Karpas-422 (cell line): ENCODE measurements around the gene C12orf76. TPM values are rescaled to one million over a fixed set of nuclear protein-coding genes. Genes with fewer than 3 reads are reported as not detected.

ENCODE experiments used
- DNase-seq: peaks from one replicate; pipeline ENCODE4 v3.0.0-alpha.2; 2015
- H2AFZ ChIP-seq: fragments of 200-600 bp; sonication (generic); 2 replicates; pipeline ENCODE4 v1.6.1; 2014; ENCODE audit warnings: antibody characterized with exemption, low read length, mixed read lengths
- H3K27ac ChIP-seq: fragments of 200-600 bp; sonication (generic); 2 replicates; pipeline ENCODE4 v1.5.1; 2014; ENCODE audit warnings: mild to moderate bottlenecking, low read length, moderate library complexity
- H3K27me3 ChIP-seq: fragments of 200-600 bp; sonication (generic); 2 replicates; pipeline ENCODE4 v1.6.1; 2014; ENCODE audit warnings: low read length, mixed read lengths
- H3K36me3 ChIP-seq: fragments of 200-600 bp; sonication (generic); 2 replicates; pipeline ENCODE4 v1.6.1; 2014; ENCODE audit warnings: low read length, mixed read lengths; ENCODE audit not compliant: insufficient read depth
- H3K4me1 ChIP-seq: fragments of 200-600 bp; sonication (generic); 2 replicates; pipeline ENCODE4 v1.6.1; 2014; ENCODE audit warnings: mild to moderate bottlenecking, low read length, mixed read lengths
- H3K4me2 ChIP-seq: fragments of 200-600 bp; sonication (generic); 2 replicates; pipeline ENCODE4 v1.6.1; 2014; ENCODE audit warnings: low read length, low read depth, mild to moderate bottlenecking; ENCODE audit not compliant: poor library complexity, severe bottlenecking
- H3K4me3 ChIP-seq: fragments of 200-600 bp; sonication (generic); 2 replicates; pipeline ENCODE4 v1.5.1; 2014; ENCODE audit warnings: mild to moderate bottlenecking, antibody characterized with exemption, low read length, mixed read lengths
- H3K79me2 ChIP-seq: fragments of 200-600 bp; sonication (generic); 2 replicates; pipeline ENCODE4 v1.6.1; 2014; ENCODE audit warnings: mild to moderate bottlenecking, low read length, mixed read lengths
- H3K9ac ChIP-seq: fragments of 200-600 bp; sonication (generic); 2 replicates; pipeline ENCODE4 v1.6.0; 2014; ENCODE audit warnings: low read length
- H3K9me2 ChIP-seq: fragments of 200-600 bp; sonication (generic), shearing (Covaris generic); replicated peaks from 2 replicates; pipeline ENCODE4 v1.6.0; 2014; ENCODE audit warnings: mild to moderate bottlenecking, low read length, moderate library complexity; ENCODE audit not compliant: insufficient read depth
- H3K9me3 ChIP-seq: fragments of 300-700, 200-600 bp; sonication (generic); 2 replicates; pipeline ENCODE4 v1.6.1; 2014; ENCODE audit warnings: low read length, mixed read lengths
- H4K20me1 ChIP-seq: fragments of 200-600 bp; sonication (generic); 2 replicates; pipeline ENCODE4 v1.6.1; 2014; ENCODE audit warnings: mild to moderate bottlenecking, antibody characterized with exemption, low read length, low read depth; ENCODE audit not compliant: insufficient read depth
- total RNA-seq: library from RNA; depleted of rRNA; stranded (reverse); fragments of >200 nt; shearing (Covaris generic); gene quantifications from 2 replicates; pipeline ENCODE4 v1.2.3, GENCODE V29; 2014; ENCODE audit warnings: low replicate concordance

C12orf76 gene
- total RNA-seq, 1 experiment from 2014 or later: 24.6 TPM

GRCh38 chr12:110039085-110039807 lies 9.1 kb downstream of the C12orf76 start:
- no peak for DNase-seq
- Histone ChIP-seq H3K9me3 (no peaks in the 10 kb centered on the region), H4K20me1 (no peaks in the 10 kb centered on the region), H3K4me2 (no peak overlapping the region), H3K4me3 (no peak overlapping the region), H3K27me3 (no peaks in the 10 kb centered on the region), H2AFZ (no peak overlapping the region), H3K27ac (no peak overlapping the region), H3K79me2 (peaks cover 11% of the 10 kb centered on the region), H3K9ac (no peak overlapping the region), H3K36me3 (peaks cover 38% of the 10 kb centered on the region), H3K4me1 (peaks cover 5% of the 10 kb centered on the region; the same call in 1 of the 2 replicates), H3K9me2 (no peaks in the 10 kb centered on the region)

- no peak overlapping the region for H3K27ac ChIP-seq
- no peaks in the 10 kb centered on the region for H3K27me3 ChIP-seq
- H3K9me2 ChIP-seq: no peaks in the 10 kb centered on the region
- no peak overlapping the region for H2AFZ ChIP-seq
- H3K79me2 ChIP-seq: peaks cover 13% of the 10 kb centered on the region
- H3K4me1 ChIP-seq: peaks cover 5% of the 10 kb centered on the region; the same call in 1 of the 2 replicates
- peaks cover 43% of the 10 kb centered on the region for H3K36me3 ChIP-seq
- H3K9ac ChIP-seq: no peak overlapping the region
- no peak overlapping the region for H3K4me2 ChIP-seq
- no peak overlapping the region for H3K4me3 ChIP-seq
- no peak for DNase-seq
- no peaks in the 10 kb centered on the region for H3K9me3 ChIP-seq
- H4K20me1 ChIP-seq: no peaks in the 10 kb centered on the region
These were observed 9.6 kb downstream of the C12orf76 start for GRCh38 chr12:110038741-110039084.

GRCh38 chr12:110037315-110037714 lies 11.0 kb downstream of the C12orf76 start:
- Histone ChIP-seq H4K20me1 (no peaks in the 10 kb centered on the region), H3K9me2 (no peaks in the 10 kb centered on the region), H3K27me3 (no peaks in the 10 kb centered on the region), H3K9ac (no peak overlapping the region), H3K79me2 (peaks cover 18% of the 10 kb centered on the region), H3K4me2 (no peak overlapping the region), H3K4me3 (no peak overlapping the region), H3K4me1 (0 out of 2 replicates have a peak, but pooled peaks cover 5% of the 10 kb centered on the region), H3K9me3 (no peaks in the 10 kb centered on the region), H3K27ac (no peak overlapping the region), H3K36me3 (peaks cover 52% of the 10 kb centered on the region), H2AFZ (no peak overlapping the region)
- DNase-seq: no peak

- Histone ChIP-seq H3K9ac (no peak overlapping the region), H2AFZ (no peak overlapping the region), H3K27me3 (no peaks in the 10 kb centered on the region), H3K9me3 (no peaks in the 10 kb centered on the region), H3K79me2 (peaks cover 19% of the 10 kb centered on the region), H3K4me3 (no peak overlapping the region), H3K27ac (no peak overlapping the region), H3K36me3 (peaks cover 60% of the 10 kb centered on the region), H3K4me2 (no peak overlapping the region), H3K9me2 (no peaks in the 10 kb centered on the region), H3K4me1 (0 out of 2 replicates have a peak, but pooled peaks cover 5% of the 10 kb centered on the region), H4K20me1 (no peaks in the 10 kb centered on the region)
- no peak for DNase-seq
These were observed 12.7 kb downstream of the C12orf76 start for GRCh38 chr12:110035534-110036104.

- Histone ChIP-seq H3K9me3 (no peaks in the 10 kb centered on the region), H3K36me3 (peaks cover 66% of the 10 kb centered on the region), H3K4me2 (no peak overlapping the region), H3K27me3 (no peaks in the 10 kb centered on the region), H2AFZ (no peak overlapping the region), H4K20me1 (no peaks in the 10 kb centered on the region), H3K9ac (no peak overlapping the region), H3K4me3 (no peak overlapping the region), H3K4me1 (0 out of 2 replicates have a peak, but pooled peaks cover 5% of the 10 kb centered on the region), H3K79me2 (peaks cover 15% of the 10 kb centered on the region), H3K27ac (no peak overlapping the region), H3K9me2 (no peaks in the 10 kb centered on the region)
- DNase-seq: no peak
These were observed 14.4 kb downstream of the C12orf76 start for GRCh38 chr12:110033888-110034287.

- no peaks in the 10 kb centered on the region for H3K9me2 ChIP-seq
- peaks cover 4% of the 10 kb centered on the region for H3K4me1 ChIP-seq
- H3K9ac ChIP-seq: no peak overlapping the region
- H4K20me1 ChIP-seq: no peaks in the 10 kb centered on the region
- H3K4me2 ChIP-seq: no peak overlapping the region
- no peak for DNase-seq
- no peak overlapping the region for H2AFZ ChIP-seq
- H3K36me3 ChIP-seq: peaks cover 58% of the 10 kb centered on the region
- peaks cover 12% of the 10 kb centered on the region for H3K79me2 ChIP-seq
- H3K4me3 ChIP-seq: no peak overlapping the region
- no peaks in the 10 kb centered on the region for H3K27me3 ChIP-seq
- no peaks in the 10 kb centered on the region for H3K9me3 ChIP-seq
- H3K27ac ChIP-seq: no peak overlapping the region
These were observed 19.0 kb downstream of the C12orf76 start for GRCh38 chr12:110029290-110029815.

GRCh38 chr12:110028323-110028722 lies 20.0 kb downstream of the C12orf76 start:
- Histone ChIP-seq H2AFZ (no peak overlapping the region), H3K79me2 (peaks cover 15% of the 10 kb centered on the region), H3K9me3 (no peaks in the 10 kb centered on the region), H3K36me3 (peaks cover 49% of the 10 kb centered on the region), H3K9ac (no peak overlapping the region), H4K20me1 (no peaks in the 10 kb centered on the region), H3K4me2 (no peak overlapping the region), H3K4me3 (no peak overlapping the region), H3K27me3 (no peaks in the 10 kb centered on the region), H3K27ac (no peak overlapping the region), H3K9me2 (no peaks in the 10 kb centered on the region), H3K4me1 (peaks cover 14% of the 10 kb centered on the region)
- DNase-seq: no peak

GRCh38 chr12:110024051-110024450 lies 24.3 kb downstream of the C12orf76 start:
- Histone ChIP-seq H3K9me2 (no peaks in the 10 kb centered on the region), H3K27ac (peak overlapping the region; percentile 71), H3K79me2 (peaks cover 46% of the 10 kb centered on the region), H3K4me2 (peak overlapping the region; percentile 46), H2AFZ (no peak overlapping the region), H3K4me1 (peaks cover 33% of the 10 kb centered on the region), H3K4me3 (no peak overlapping the region), H3K9me3 (no peaks in the 10 kb centered on the region), H3K9ac (no peak overlapping the region), H3K36me3 (peaks cover 51% of the 10 kb centered on the region), H3K27me3 (no peaks in the 10 kb centered on the region), H4K20me1 (no peaks in the 10 kb centered on the region)
- peak; percentile 48 for DNase-seq
